Measurements from ENCODE around the gene PLCL2. TPM values are rescaled to one million over a fixed set of nuclear protein-coding genes. Genes with fewer than 3 reads are reported as not detected.

The PLCL2 gene
- total RNA-seq (2022; extraction: Qiagen RNA extraction; ENCODE audit: low read depth): 4.8 to 6.4 TPM (median 4.9 TPM) in 5 replicates

DNA sequence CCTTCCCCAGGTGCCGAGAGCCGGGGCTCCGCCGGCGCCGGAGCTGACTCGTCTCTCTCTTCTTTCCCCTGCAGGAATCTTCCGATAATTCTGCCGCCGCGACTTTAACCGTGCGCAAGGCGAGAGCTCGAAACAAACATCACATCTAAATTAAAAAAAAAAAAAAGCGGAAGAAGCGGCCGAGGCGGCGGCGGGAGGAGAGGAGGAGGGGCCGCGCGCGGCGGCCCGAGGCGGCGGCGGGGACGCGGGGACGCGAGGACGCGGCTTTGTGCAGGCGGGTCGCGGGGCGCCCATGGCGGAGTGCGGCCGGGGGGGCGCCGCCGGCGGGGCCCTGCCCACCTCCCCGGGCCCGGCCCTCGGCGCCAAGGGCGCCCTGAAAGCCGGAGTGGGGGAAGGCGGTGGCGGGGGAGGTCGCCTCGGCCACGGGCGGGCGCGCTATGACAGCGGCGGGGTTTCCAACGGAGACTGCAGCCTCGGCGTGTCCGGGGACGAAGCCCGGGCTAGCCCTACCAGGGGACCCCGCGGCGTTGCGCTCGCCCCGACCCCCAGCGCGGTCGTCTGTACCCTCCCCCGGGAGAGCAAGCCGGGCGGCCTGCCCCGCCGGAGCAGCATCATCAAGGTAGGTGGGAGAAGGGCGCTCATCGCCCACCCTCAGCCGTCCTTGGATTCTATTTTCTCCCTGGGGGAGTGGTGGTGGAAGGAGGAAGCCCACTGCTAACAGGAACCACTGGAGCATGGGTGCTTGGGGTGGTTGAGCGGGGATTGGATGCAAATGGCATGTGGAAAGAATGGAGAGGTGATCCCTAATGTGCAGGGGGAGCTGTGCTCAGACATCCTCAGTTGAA is at the start of gene PLCL2:
Gene PLCL2 (plus strand): TSS at position 208 of the 845 bp plus-strand sequence. CDS start 85 bp downstream, at position 293.

Measured in A549 treated with GW870086 at 1 μM for 4 hours (cell line).